ENCODE data around the gene POLN.

GRCh38 chr4:2274320-2275043, 32.6 kb upstream of the POLN start:
- TF ChIP-seq EZH2phosphoT487 (IDR thresholded peaks at IDR 0.05; ENCODE audit: borderline replicate concordance) (no peak), CTCF (conservative IDR thresholded peaks at IDR 0.05; ENCODE audit: low read length) (no peak)

Measured in Loucy (cell line).